ENCODE measurements around the gene TVP23C. TPM values are rescaled to one million over a fixed set of nuclear protein-coding genes. Genes with fewer than 3 reads are reported as not detected.

The TVP23C gene
- total RNA-seq, 1 donor from 2014 or later, result 16.0 TPM

DNA sequence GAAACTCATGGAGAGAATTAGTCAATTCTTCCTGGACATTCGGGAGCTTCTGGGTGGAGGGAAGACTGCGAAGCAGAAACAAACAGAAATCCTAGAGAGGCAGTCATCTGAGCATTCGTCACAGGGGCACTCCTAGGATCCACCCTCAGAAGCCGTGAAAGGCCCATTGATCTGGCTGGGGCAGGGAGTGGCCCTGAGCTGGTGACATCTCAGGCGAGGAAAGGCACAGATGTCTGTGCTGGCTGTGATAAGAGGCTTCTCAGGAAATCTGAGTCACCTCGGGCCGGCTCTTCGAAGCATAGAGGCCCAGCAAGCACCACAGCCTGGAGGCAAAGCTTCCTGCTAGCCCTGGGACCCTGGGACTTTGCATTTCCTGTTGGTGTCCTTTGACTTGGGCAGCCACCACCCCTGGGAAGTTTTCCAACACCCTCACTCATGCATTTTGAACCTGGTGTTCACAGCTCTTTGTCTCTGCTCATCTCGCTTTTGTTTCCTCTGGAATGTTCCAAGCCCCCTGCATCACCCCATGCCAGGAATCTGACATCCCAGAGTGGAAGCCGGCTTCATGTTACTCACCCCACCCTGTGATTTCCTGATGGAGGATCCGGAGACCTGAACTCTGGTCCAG is 72.5 kb downstream of the TVP23C start:
- H3K27ac ChIP-seq, result peak overlapping the region; percentile 57
- intact Hi-C loops (cut with DNase I), result no loop called here
- ATAC-seq, result peak; percentile 78 to 79
- H3K36me3 ChIP-seq, result no peaks in the 10 kb centered on the region
- H3K4me1 ChIP-seq, result peaks cover 14% of the 10 kb centered on the region
- H3K9me3 ChIP-seq, result no peaks in the 10 kb centered on the region
- no peak for DNase-seq
- H3K4me3 ChIP-seq, result no peak overlapping the region
- no peaks in the 10 kb centered on the region for H3K27me3 ChIP-seq (ENCODE audit: low read depth)
- TF ChIP-seq, protein P1, sequence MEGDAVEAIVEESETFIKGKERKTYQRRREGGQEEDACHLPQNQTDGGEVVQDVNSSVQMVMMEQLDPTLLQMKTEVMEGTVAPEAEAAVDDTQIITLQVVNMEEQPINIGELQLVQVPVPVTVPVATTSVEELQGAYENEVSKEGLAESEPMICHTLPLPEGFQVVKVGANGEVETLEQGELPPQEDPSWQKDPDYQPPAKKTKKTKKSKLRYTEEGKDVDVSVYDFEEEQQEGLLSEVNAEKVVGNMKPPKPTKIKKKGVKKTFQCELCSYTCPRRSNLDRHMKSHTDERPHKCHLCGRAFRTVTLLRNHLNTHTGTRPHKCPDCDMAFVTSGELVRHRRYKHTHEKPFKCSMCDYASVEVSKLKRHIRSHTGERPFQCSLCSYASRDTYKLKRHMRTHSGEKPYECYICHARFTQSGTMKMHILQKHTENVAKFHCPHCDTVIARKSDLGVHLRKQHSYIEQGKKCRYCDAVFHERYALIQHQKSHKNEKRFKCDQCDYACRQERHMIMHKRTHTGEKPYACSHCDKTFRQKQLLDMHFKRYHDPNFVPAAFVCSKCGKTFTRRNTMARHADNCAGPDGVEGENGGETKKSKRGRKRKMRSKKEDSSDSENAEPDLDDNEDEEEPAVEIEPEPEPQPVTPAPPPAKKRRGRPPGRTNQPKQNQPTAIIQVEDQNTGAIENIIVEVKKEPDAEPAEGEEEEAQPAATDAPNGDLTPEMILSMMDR (IDR thresholded peaks at IDR 0.05), result no peak

DNA sequence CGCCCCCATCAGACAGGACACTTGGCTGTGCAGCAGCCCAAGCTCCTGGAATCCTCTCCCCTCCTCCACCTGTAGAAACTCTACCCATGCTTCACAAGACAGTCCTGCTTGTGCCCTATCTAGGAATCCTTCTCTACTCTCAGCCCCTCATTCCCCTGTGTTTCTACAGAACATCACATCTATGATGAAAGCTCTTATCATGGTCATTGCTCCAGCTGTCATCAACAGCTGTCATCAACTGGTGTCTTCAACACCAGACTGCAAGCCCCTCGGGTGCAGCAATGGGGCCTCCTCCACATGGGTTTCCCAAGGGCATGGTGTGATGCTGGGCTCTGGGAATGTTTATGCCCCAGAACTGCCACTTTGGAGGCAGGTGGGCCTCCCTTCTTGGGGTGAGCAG is 74.7 kb downstream of the TVP23C start:
- intact Hi-C loops (cut with DNase I), result no loop called here
- ATAC-seq, result no peak
- TF ChIP-seq, protein P1 (IDR thresholded peaks at IDR 0.05), result no peak
- H3K27ac ChIP-seq, result no peak overlapping the region
- no peak overlapping the region for H3K4me3 ChIP-seq
- H3K36me3 ChIP-seq, result no peaks in the 10 kb centered on the region
- no peaks in the 10 kb centered on the region for H3K27me3 ChIP-seq (ENCODE audit: low read depth)
- peaks cover 14% of the 10 kb centered on the region for H3K4me1 ChIP-seq
- no peak for DNase-seq
- no peaks in the 10 kb centered on the region for H3K9me3 ChIP-seq

DNA sequence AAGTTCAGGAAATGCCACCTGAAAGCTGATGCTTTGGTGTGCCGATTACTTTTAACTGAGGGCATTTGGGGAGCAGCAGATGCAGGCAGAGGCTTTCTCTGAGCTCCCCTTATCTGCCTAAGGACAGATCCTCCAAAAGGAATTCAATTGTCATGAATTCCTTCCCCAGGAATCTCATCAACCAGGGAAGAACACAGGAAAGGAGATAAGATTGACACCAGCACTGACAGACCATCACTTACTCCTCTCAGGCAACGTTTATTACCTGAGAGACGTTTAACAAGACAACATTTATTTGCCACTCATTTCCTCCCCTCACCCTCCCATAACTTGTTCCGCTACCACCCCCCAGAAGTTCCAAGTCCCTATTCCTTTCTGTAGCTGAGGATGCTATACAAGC is 78.2 kb downstream of the TVP23C start:
- TF ChIP-seq, protein P1 (IDR thresholded peaks at IDR 0.05), result no peak
- no peaks in the 10 kb centered on the region for H3K9me3 ChIP-seq
- no peaks in the 10 kb centered on the region for H3K27me3 ChIP-seq (ENCODE audit: low read depth)
- DNase-seq, result no peak
- intact Hi-C loops (cut with DNase I), result no loop called here
- no peaks in the 10 kb centered on the region for H3K36me3 ChIP-seq
- H3K4me3 ChIP-seq, result no peak overlapping the region
- H3K27ac ChIP-seq, result no peak overlapping the region
- ATAC-seq, result no peak
- H3K4me1 ChIP-seq, result peaks cover under 1% of the 10 kb centered on the region

DNA sequence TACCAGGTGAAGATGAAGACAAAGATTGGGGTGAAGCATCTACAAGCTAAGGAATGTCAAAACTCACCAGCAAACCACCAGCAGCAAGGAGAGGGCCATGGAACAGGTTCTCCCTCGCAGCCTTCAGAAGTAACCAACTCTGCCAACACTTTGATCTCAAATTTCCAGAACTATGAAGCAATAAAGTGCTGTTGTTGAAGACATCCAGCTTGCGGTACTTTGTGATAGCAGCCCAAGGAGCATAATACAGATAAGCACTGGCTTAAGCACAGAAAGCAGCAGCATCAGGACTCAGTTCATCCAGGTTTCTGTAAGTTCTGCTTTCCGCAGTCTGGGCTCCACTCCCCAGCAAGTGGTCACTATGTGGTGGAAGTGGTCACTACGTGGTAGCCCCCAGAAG is 79.9 kb downstream of the TVP23C start:
- no peaks in the 10 kb centered on the region for H3K36me3 ChIP-seq
- ATAC-seq (no peak), DNase-seq (no peak)
- intact Hi-C loops (cut with DNase I), result no loop called here
- H3K27me3 ChIP-seq (ENCODE audit: low read depth), result no peaks in the 10 kb centered on the region
- no peak overlapping the region for H3K27ac ChIP-seq
- no peaks in the 10 kb centered on the region for H3K9me3 ChIP-seq
- H3K4me3 ChIP-seq, result no peak overlapping the region
- TF ChIP-seq, protein P1 (IDR thresholded peaks at IDR 0.05), result no peak
- peaks cover 6% of the 10 kb centered on the region for H3K4me1 ChIP-seq

DNA sequence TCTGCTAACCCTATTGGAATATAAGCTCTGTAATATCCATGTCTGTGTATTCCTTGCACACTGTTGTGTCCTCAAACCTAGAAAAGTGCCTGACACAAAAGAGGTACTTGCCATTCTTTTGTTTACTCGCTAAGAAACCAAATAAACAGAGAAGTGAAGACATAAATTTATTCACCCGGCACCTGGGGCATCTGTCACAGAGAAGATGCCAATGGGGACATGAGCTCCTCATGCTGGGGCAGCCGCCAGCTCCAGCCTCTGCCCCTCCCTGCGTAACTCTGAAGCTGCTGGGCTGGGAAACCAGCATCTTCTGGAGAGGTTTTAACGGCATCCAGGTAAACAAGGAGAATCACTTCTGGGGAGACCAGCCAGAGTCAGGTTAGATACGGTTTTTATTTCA is 80.8 kb downstream of the TVP23C start:
- intact Hi-C loops (cut with DNase I), result no loop called here
- TF ChIP-seq, protein P1 (IDR thresholded peaks at IDR 0.05), result no peak
- Histone ChIP-seq H3K36me3 (no peaks in the 10 kb centered on the region), H3K27ac (no peak overlapping the region), H3K4me3 (no peak overlapping the region), H3K27me3 (ENCODE audit: low read depth) (no peaks in the 10 kb centered on the region), H3K4me1 (peaks cover 6% of the 10 kb centered on the region), H3K9me3 (no peaks in the 10 kb centered on the region)
- ATAC-seq (no peak), DNase-seq (no peak)
